SK-N-SH treated with all-trans-retinoic acid at 6 μM for 48 hours (cell line): Measurements from ENCODE around the gene EPS8L2.

Source experiments
- ARNTL ChIP-seq: fragments of 450-650 bp; formaldehyde crosslinking; IDR thresholded peaks from 2 replicates; pipeline ENCODE4 v1.5.0; 2020; ENCODE audit warnings: low read depth, mild to moderate bottlenecking, moderate library complexity, borderline replicate concordance
- CSDC2 ChIP-seq: fragments of 250-450 bp; sonication (Bioruptor Pico); IDR thresholded peaks from 2 replicates; pipeline ENCODE4 v1.5.0; 2020; ENCODE audit warnings: mild to moderate bottlenecking, moderate library complexity
- ESRRG ChIP-seq: fragments of 250-450 bp; sonication (Bioruptor Pico); IDR thresholded peaks from 2 replicates; pipeline ENCODE4 v1.6.1; 2021; ENCODE audit warnings: mild to moderate bottlenecking
- GLIS3 ChIP-seq: fragments of 250-450 bp; sonication (Bioruptor Pico); IDR thresholded peaks from 2 replicates; pipeline ENCODE4 v1.5.0; 2020; ENCODE audit warnings: mild to moderate bottlenecking, moderate library complexity
- PATZ1 ChIP-seq: fragments of 250-450 bp; sonication (Bioruptor Pico); IDR thresholded peaks from 2 replicates; pipeline ENCODE4 v1.8.0; 2020; ENCODE audit warnings: mild to moderate bottlenecking, moderate library complexity, borderline replicate concordance
- PPARA ChIP-seq: fragments of 250-450 bp; sonication (Bioruptor Pico); IDR thresholded peaks from 2 replicates; pipeline ENCODE4 v1.5.0; 2020; ENCODE audit warnings: mild to moderate bottlenecking, borderline replicate concordance
- RARB ChIP-seq: fragments of 250-450 bp; sonication (Bioruptor Pico); IDR thresholded peaks from 2 replicates; pipeline ENCODE4 v1.8.0; 2021; ENCODE audit warnings: mild to moderate bottlenecking, moderate library complexity
- TCF4 ChIP-seq: fragments of 250-450 bp; sonication (Bioruptor Pico); IDR thresholded peaks from 2 replicates; pipeline ENCODE4 v1.8.0; 2021; ENCODE audit warnings: mild to moderate bottlenecking, moderate library complexity, borderline replicate concordance
- TSHZ2 ChIP-seq: fragments of 250-450 bp; sonication (Bioruptor Pico); IDR thresholded peaks from 2 replicates; pipeline ENCODE4 v1.5.0; 2020; ENCODE audit warnings: mild to moderate bottlenecking, moderate library complexity
- ZFP3 ChIP-seq: fragments of 250-450 bp; sonication (Bioruptor Pico); IDR thresholded peaks from 2 replicates; pipeline ENCODE4 v1.5.0; 2020; ENCODE audit warnings: mild to moderate bottlenecking, moderate library complexity
- ZFP30 ChIP-seq: fragments of 450-650 bp; formaldehyde crosslinking; IDR thresholded peaks from 2 replicates; pipeline ENCODE4 v1.5.0; 2022; ENCODE audit warnings: mild to moderate bottlenecking, moderate library complexity
- ZNF565 ChIP-seq: fragments of 450-650 bp; formaldehyde crosslinking; conservative IDR thresholded peaks from 2 replicates; pipeline ENCODE4 v1.5.0; 2020; ENCODE audit warnings: low read depth, mild to moderate bottlenecking, moderate library complexity
- ZNF70 ChIP-seq: fragments of 450-650 bp; formaldehyde crosslinking; IDR thresholded peaks from 2 replicates; pipeline ENCODE4 v1.5.0; 2020; ENCODE audit warnings: mild to moderate bottlenecking, moderate library complexity
- ZNF8 ChIP-seq: fragments of 450-650 bp; formaldehyde crosslinking; IDR thresholded peaks from 2 replicates; pipeline ENCODE4 v1.5.0; 2020; ENCODE audit warnings: mild to moderate bottlenecking, moderate library complexity

DNA sequence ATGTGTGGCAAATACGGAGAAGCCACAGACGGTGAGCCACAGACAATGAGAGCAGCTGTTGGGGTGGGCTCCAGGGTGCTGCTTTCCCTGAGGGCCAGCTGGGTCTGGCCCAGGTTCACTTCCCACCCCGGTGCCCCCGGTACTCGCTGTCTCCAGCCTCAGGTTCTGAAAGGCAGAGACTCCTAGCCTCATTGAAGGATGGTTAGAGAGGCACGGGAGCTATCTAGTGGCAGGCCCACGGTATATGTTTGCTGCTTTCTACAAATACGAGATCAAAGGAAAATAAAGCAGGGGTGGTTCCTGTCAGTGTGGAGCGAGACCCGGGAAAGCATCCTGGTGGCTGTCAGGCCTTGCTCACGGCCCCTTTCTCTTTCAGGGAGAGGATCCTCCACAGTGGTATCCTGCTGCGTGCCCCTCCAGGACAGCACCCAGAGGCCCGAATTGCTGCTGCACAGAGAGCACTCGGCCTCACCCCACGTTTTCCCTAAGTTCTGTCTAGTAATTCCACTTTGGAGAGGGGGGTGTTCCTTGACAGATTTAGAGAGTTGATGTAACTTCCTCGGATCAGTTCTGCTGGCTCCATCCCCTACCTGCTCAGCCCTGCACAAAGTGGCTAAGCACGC is 7.4 kb upstream of the EPS8L2 start:
- no peak for TF ChIP-seq GLIS3
- TF ChIP-seq ZNF70 (CRISPR knock-in tag) = no peak
- TF ChIP-seq ZFP3 (CRISPR knock-in tag) = no peak
- TF ChIP-seq RARB (CRISPR knock-in tag) = no peak
- no peak for TF ChIP-seq ZNF8
- TF ChIP-seq TSHZ2 (CRISPR knock-in tag) = no peak
- TF ChIP-seq PATZ1 = no peak
- no peak for TF ChIP-seq ARNTL (CRISPR knock-in tag)
- no peak for TF ChIP-seq PPARA (CRISPR knock-in tag)
- TF ChIP-seq CSDC2 (CRISPR knock-in tag) = no peak
- no peak for TF ChIP-seq ESRRG (CRISPR knock-in tag)
- no peak for TF ChIP-seq ZNF565
- no peak for TF ChIP-seq TCF4 (CRISPR knock-in tag)
- no peak for TF ChIP-seq ZFP30 (CRISPR knock-in tag)
